ENCODE data around the gene PLOD1.
"Not testable (repeated sequence)": the region's sequence is repeated elsewhere in the genome, so short reads cannot be mapped to it uniquely, and the experiment has no call there.

- TF ChIP-seq CTCF (IDR thresholded peaks at IDR 0.05; ENCODE audit: low read depth, low read length, poor library complexity, severe bottlenecking); EZH2phosphoT487 (IDR thresholded peaks at IDR 0.05; ENCODE audit: borderline replicate concordance, low read length): not testable (repeated sequence)
Measured at GRCh38 chr1:11894501-11894900, 40.0 kb upstream of the PLOD1 start.
